ENCODE measurements around the gene TPGS2.
"Not testable (repeated sequence)": the region's sequence is repeated elsewhere in the genome, so short reads cannot be mapped to it uniquely, and the experiment has no call there.

The TPGS2 gene

GRCh38 chr18:36776650-36777049 lies 52.2 kb downstream of the TPGS2 start:
- no peak for DNase-seq (ENCODE audit: low read depth in 4 of 4, low spot score in 1 of 4)

- DNase-seq (ENCODE audit: low read depth in 4 of 4, low spot score in 1 of 4): no peak
These were observed 53.4 kb downstream of the TPGS2 start for GRCh38 chr18:36775396-36775795.

- DNase-seq (ENCODE audit: low read depth in 4 of 4, low spot score in 1 of 4): no peak
These were observed 56.5 kb downstream of the TPGS2 start for GRCh38 chr18:36772241-36772723.

GRCh38 chr18:36771245-36771644 lies 57.6 kb downstream of the TPGS2 start:
- DNase-seq (ENCODE audit: low read depth in 4 of 4, low spot score in 1 of 4): no peak

GRCh38 chr18:36770315-36770946 lies 58.4 kb downstream of the TPGS2 start:
- DNase-seq (ENCODE audit: low read depth in 4 of 4, low spot score in 1 of 4): no peak

GRCh38 chr18:36769611-36770314 lies 59.0 kb downstream of the TPGS2 start:
- DNase-seq (ENCODE audit: low read depth in 4 of 4, low spot score in 1 of 4): no peak

- no peak for DNase-seq (ENCODE audit: low read depth in 4 of 4, low spot score in 1 of 4)
These were observed 59.6 kb downstream of the TPGS2 start for GRCh38 chr18:36769172-36769571.

- no peak for DNase-seq (ENCODE audit: low read depth in 4 of 4, low spot score in 1 of 4)
These were observed 62.0 kb downstream of the TPGS2 start for GRCh38 chr18:36766836-36767235.

- not testable (repeated sequence) for DNase-seq (ENCODE audit: low read depth in 4 of 4, low spot score in 1 of 4)
These were observed 65.8 kb downstream of the TPGS2 start for GRCh38 chr18:36762965-36763364.

GRCh38 chr18:36762074-36762473 lies 66.7 kb downstream of the TPGS2 start:
- DNase-seq (ENCODE audit: low read depth in 4 of 4, low spot score in 1 of 4): no peak

- DNase-seq (ENCODE audit: low read depth in 4 of 4, low spot score in 1 of 4): no peak
These were observed 67.6 kb downstream of the TPGS2 start for GRCh38 chr18:36761186-36761698.

- no peak for DNase-seq (ENCODE audit: low read depth in 4 of 4, low spot score in 1 of 4)
These were observed 68.2 kb downstream of the TPGS2 start for GRCh38 chr18:36760598-36760997.

GRCh38 chr18:36759167-36759776 lies 69.5 kb downstream of the TPGS2 start:
- no peak for DNase-seq (ENCODE audit: low read depth in 4 of 4, low spot score in 1 of 4)

- DNase-seq (ENCODE audit: low read depth in 4 of 4, low spot score in 1 of 4): no peak
These were observed 70.2 kb downstream of the TPGS2 start for GRCh38 chr18:36758623-36759022.

GRCh38 chr18:36757991-36758390 lies 70.8 kb downstream of the TPGS2 start:
- DNase-seq (ENCODE audit: low read depth in 4 of 4, low spot score in 1 of 4): no peak

- DNase-seq (ENCODE audit: low read depth in 4 of 4, low spot score in 1 of 4): no peak
These were observed 71.7 kb downstream of the TPGS2 start for GRCh38 chr18:36757081-36757480.

GRCh38 chr18:36756242-36756641 lies 72.6 kb downstream of the TPGS2 start:
- no peak for DNase-seq (ENCODE audit: low read depth in 4 of 4, low spot score in 1 of 4)

- no peak for DNase-seq (ENCODE audit: low read depth in 4 of 4, low spot score in 1 of 4)
These were observed 75.6 kb downstream of the TPGS2 start for GRCh38 chr18:36752929-36753865.

- DNase-seq (ENCODE audit: low read depth in 4 of 4, low spot score in 1 of 4): no peak
These were observed 83.4 kb downstream of the TPGS2 start for GRCh38 chr18:36745219-36745975.

GRCh38 chr18:36744261-36744876 lies 84.4 kb downstream of the TPGS2 start:
- DNase-seq (ENCODE audit: low read depth in 4 of 4, low spot score in 1 of 4): no peak
